WTC11 (cell line): ENCODE data around the gene CLEC3A. TPM values are rescaled to one million over a fixed set of nuclear protein-coding genes. Genes with fewer than 3 reads are reported as not detected.

ENCODE experiments used
- ATAC-seq: fragments of 200-7000 bp; cut with Tn5 transposase; 2 replicates; pipeline ENCODE4 v1.10.0; 2021; ENCODE audit warnings: mild to moderate bottlenecking, moderate library complexity
- Bru-seq: library from RNA; stranded (reverse); fragments of 400-500 nt; gene quantifications from one replicate; lab custom pipeline; 2021; lab: Mats Ljungman, UMichigan
- CTCF ChIA-PET: fragments of 300-600 bp; sonication (Branson Sonifier 250); formaldehyde crosslinking; loops from one replicate; lab custom pipeline; 2021; ENCODE audit warnings: antibody characterized with exemption; lab: Charles Lee
- POLR2A ChIA-PET: fragments of 350-600 bp; sonication (Branson Sonifier 250); formaldehyde crosslinking; loops from one replicate; lab custom pipeline; 2021; ENCODE audit warnings: antibody characterized with exemption; lab: Charles Lee
- DNase-seq: peaks from one replicate; pipeline ENCODE4 v3.0.0; 2021; ENCODE audit warnings: low spot score
- H3K27ac Mint-ChIP-seq: 2 replicates; pipeline ENCODE4 v1.8.0; 2021; ENCODE audit warnings: mixed read lengths
- H3K27me3 Mint-ChIP-seq: 2 replicates; pipeline ENCODE4 v1.8.0; 2021; ENCODE audit warnings: low read depth, mild to moderate bottlenecking, moderate library complexity, mixed read lengths
- H3K36me3 Mint-ChIP-seq: 2 replicates; pipeline ENCODE4 v1.8.0; 2021; ENCODE audit warnings: mixed read lengths
- H3K4me1 Mint-ChIP-seq: 2 replicates; pipeline ENCODE4 v1.8.0; 2022; ENCODE audit warnings: mixed read lengths
- H3K4me3 Mint-ChIP-seq: 2 replicates; pipeline ENCODE4 v1.8.0; 2021; ENCODE audit warnings: mild to moderate bottlenecking, moderate library complexity, mixed read lengths
- H3K9me3 Mint-ChIP-seq: 2 replicates; pipeline ENCODE4 v1.8.0; 2021; ENCODE audit warnings: mixed read lengths
- AFF4 ChIP-seq: sonication (generic); formaldehyde crosslinking; IDR thresholded peaks from 2 replicates; pipeline ENCODE4 v1.8.1; 2023; ENCODE audit warnings: mild to moderate bottlenecking, missing genetic modification reagents, borderline replicate concordance
- E2F5 ChIP-seq: sonication (generic); formaldehyde crosslinking; IDR thresholded peaks from 2 replicates; pipeline ENCODE4 v1.8.1; 2022; ENCODE audit warnings: mild to moderate bottlenecking, moderate library complexity, missing genetic modification reagents
- IRF1 ChIP-seq: sonication (generic); formaldehyde crosslinking; IDR thresholded peaks from 2 replicates; pipeline ENCODE4 v1.8.0; 2023; ENCODE audit warnings: missing genetic modification reagents
- MXD4 ChIP-seq: fragments of 250-450 bp; sonication (Bioruptor Pico); IDR thresholded peaks from 2 replicates; pipeline ENCODE4 v1.8.0; 2021; ENCODE audit warnings: mild to moderate bottlenecking, moderate library complexity, borderline replicate concordance
- PRDM15 ChIP-seq: sonication (generic); formaldehyde crosslinking; IDR thresholded peaks from 2 replicates; pipeline ENCODE4 v1.8.0; 2022; ENCODE audit warnings: missing genetic modification reagents
- TEAD1 ChIP-seq: sonication (generic); formaldehyde crosslinking; IDR thresholded peaks from 2 replicates; pipeline ENCODE4 v1.8.0; 2022; ENCODE audit warnings: mild to moderate bottlenecking, missing genetic modification reagents
- ZNF423 ChIP-seq: fragments of 250-450 bp; sonication (Bioruptor Pico); IDR thresholded peaks from 2 replicates; pipeline ENCODE4 v2.1.2; 2022; ENCODE audit warnings: mild to moderate bottlenecking, moderate library complexity
- long read RNA-seq, 3 experiments: library from RNA in 1 of 3; library from capped mRNA in 1 of 3; library from polyadenylated mRNA in 1 of 3; unstranded in 2 of 3; stranded (forward) in 1 of 3; transcript quantifications; one replicate each; pipeline ENCODE4 v2.0.0, GENCODE V29; 2021
- total RNA-seq: library from RNA; stranded (reverse); gene quantifications from 3 replicates; pipeline ENCODE4 v1.2.3, GENCODE V29; 2021
- TF ChIP-seq, protein P1 (sequence below): sonication (generic); formaldehyde crosslinking; IDR thresholded peaks from 2 replicates; pipeline ENCODE4 v1.8.1; 2023; ENCODE audit warnings: mild to moderate bottlenecking, missing genetic modification reagents, moderate library complexity

The CLEC3A gene, protein sequence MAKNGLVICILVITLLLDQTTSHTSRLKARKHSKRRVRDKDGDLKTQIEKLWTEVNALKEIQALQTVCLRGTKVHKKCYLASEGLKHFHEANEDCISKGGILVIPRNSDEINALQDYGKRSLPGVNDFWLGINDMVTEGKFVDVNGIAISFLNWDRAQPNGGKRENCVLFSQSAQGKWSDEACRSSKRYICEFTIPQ
- total RNA-seq (not detected in 3 replicates), Bru-seq, nascent RNA (not detected)
- long read RNA-seq, experiment 1, result 0 reads
- long read RNA-seq, experiment 2, result 0 reads
- long read RNA-seq, experiment 3, result 0 reads

- DNase-seq, result no peak
- peaks cover 15% of the 10 kb centered on the region for H3K9me3 Mint-ChIP-seq
These were observed at the start of gene CLEC3A for GRCh38 chr16:78022347-78023060. Gene CLEC3A (plus strand): TSS chr16:78022548. CDS start chr16:78022627, 79 bp downstream.

GRCh38 chr16:77974883-77975282, 47.5 kb upstream of the CLEC3A start:
- POLR2A ChIA-PET, result interaction anchor here (0.7 kb wide), 1 partner anchor 466 kb away, joined by 4 read pairs; no protein-coding TSS in a partner anchor
- H3K4me1 Mint-ChIP-seq, result peaks cover 57% of the 10 kb centered on the region
- H3K9me3 Mint-ChIP-seq, result no peaks in the 10 kb centered on the region
- H3K4me3 Mint-ChIP-seq, result no peak overlapping the region
- TF ChIP-seq, protein P1, sequence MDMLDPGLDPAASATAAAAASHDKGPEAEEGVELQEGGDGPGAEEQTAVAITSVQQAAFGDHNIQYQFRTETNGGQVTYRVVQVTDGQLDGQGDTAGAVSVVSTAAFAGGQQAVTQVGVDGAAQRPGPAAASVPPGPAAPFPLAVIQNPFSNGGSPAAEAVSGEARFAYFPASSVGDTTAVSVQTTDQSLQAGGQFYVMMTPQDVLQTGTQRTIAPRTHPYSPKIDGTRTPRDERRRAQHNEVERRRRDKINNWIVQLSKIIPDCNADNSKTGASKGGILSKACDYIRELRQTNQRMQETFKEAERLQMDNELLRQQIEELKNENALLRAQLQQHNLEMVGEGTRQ, result peak; percentile 26; the same call in 1 of the 2 replicates
- TF ChIP-seq E2F5 (CRISPR knock-in tag), result no peak
- TF ChIP-seq MXD4 (CRISPR knock-in tag), result no peak
- peak; percentile 58 for TF ChIP-seq ZNF423 (CRISPR knock-in tag)
- TF ChIP-seq PRDM15 (CRISPR knock-in tag), result peak; percentile 67; the same call in 1 of the 2 replicates
- no peak for TF ChIP-seq TEAD1 (CRISPR knock-in tag)
- DNase-seq (peak; percentile 31), ATAC-seq (peak; percentile 57)
- peaks cover 12% of the 10 kb centered on the region for H3K27me3 Mint-ChIP-seq
- peaks cover 25% of the 10 kb centered on the region for H3K36me3 Mint-ChIP-seq
- peak overlapping the region; percentile 31; the same call in 1 of the 2 replicates for H3K27ac Mint-ChIP-seq
- CTCF ChIA-PET, result interaction anchor here (0.6 to 3.5 kb wide), 11 partner anchors 11 to 339 kb away, joined by 3 to 23 read pairs (median 5); no protein-coding TSS in a partner anchor

More at GRCh38 chr16:78022347-78023060, at the start of gene CLEC3A:
- POLR2A ChIA-PET, result no interaction called here
- H3K4me1 Mint-ChIP-seq, result peaks cover 25% of the 10 kb centered on the region
- no peaks in the 10 kb centered on the region for H3K36me3 Mint-ChIP-seq
- H3K4me3 Mint-ChIP-seq, result no peak within 1 kb of the TSS
- no peak for TF ChIP-seq IRF1 (CRISPR knock-in tag)
- no peak for TF ChIP-seq AFF4 (CRISPR knock-in tag)
- CTCF ChIA-PET, result interaction anchor here (0.9 to 1.4 kb wide), 2 partner anchors 20 to 72 kb away, joined by 4 to 8 read pairs; no protein-coding TSS in a partner anchor
- H3K27me3 Mint-ChIP-seq, result no peaks in the 10 kb centered on the region; the same call in 1 of the 2 replicates
- peak; percentile 80 for ATAC-seq
- H3K27ac Mint-ChIP-seq, result no peak within 1 kb of the TSS
